Subcutaneous abdominal adipose tissue (tissue), 5 donors: ENCODE measurements around the gene WNT8B.

Source experiments
- H3K27ac ChIP-seq: one replicate; pipeline ENCODE4 v1.7.0; 2013; ENCODE audit warnings: low read depth, mild to moderate bottlenecking, inconsistent platforms, low read length, moderate library complexity
- H3K27me3 ChIP-seq, 5 donors: one replicate each; pipeline ENCODE4 v1.7.0; 2013; ENCODE audit warnings: low read length in 5 of 5, inconsistent platforms in 1 of 5; ENCODE audit not compliant: control insufficient read depth in 5 of 5, insufficient read depth in 4 of 5
- H3K36me3 ChIP-seq, 5 donors: one replicate each; pipeline ENCODE4 v1.7.0; 2013; ENCODE audit warnings: low read length in 5 of 5; ENCODE audit not compliant: control insufficient read depth in 5 of 5, insufficient read depth in 5 of 5
- H3K4me1 ChIP-seq, 5 donors: one replicate each; pipeline ENCODE4 v1.7.0; 2013; ENCODE audit warnings: low read length in 5 of 5, mild to moderate bottlenecking in 3 of 5, moderate library complexity in 1 of 5; ENCODE audit not compliant: control insufficient read depth in 5 of 5, insufficient read depth in 5 of 5
- H3K4me3 ChIP-seq, 5 donors: one replicate each; pipeline ENCODE4 v1.7.0; 2013; ENCODE audit warnings: low read length in 5 of 5, low read depth in 1 of 5
- H3K9ac ChIP-seq, 5 donors: one replicate each; pipeline ENCODE4 v1.7.0; 2013; ENCODE audit warnings: low read length in 5 of 5, mild to moderate bottlenecking in 4 of 5, moderate library complexity in 3 of 5
- H3K9me3 ChIP-seq, 5 donors: one replicate each; pipeline ENCODE4 v1.7.0; 2013; ENCODE audit warnings: low read length in 5 of 5; ENCODE audit not compliant: control insufficient read depth in 5 of 5
- donor health status: healthy.
- donor health status: healthy.
- donor health status: healthy.
- donor health status: healthy.
- donor health status: healthy.

Gene WNT8B

DNA sequence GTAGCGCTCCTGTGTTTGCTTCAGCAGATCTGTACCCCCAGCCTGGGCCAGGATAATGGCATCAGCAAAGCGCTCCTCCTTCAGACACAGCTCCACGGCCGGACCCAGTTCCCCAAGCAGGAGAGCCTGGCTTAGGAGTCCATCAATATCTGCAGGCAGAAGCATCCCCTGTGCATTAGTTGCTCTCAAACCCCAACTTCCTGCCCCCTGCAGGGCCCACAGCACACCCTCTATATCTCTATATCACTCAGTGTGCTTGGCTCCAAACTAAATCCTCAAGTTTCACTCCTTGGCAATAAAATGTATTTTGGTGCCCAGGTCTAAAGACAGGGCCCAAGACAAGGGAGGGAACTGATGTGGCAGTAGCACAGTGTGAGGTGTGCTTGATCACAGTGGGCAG, 35.2 kb downstream of the WNT8B start:
- Histone ChIP-seq H3K27ac (no peak overlapping the region), H3K27me3 (no peaks in the 10 kb centered on the region), H3K36me3 (peaks cover 26 to 97% (median 75%) of the 10 kb centered on the region in 5 donors), H3K4me1 (no peaks in the 10 kb centered on the region), H3K9me3 (no peaks in the 10 kb centered on the region), H3K9ac (no peak overlapping the region), H3K4me3 (no peak overlapping the region)

DNA sequence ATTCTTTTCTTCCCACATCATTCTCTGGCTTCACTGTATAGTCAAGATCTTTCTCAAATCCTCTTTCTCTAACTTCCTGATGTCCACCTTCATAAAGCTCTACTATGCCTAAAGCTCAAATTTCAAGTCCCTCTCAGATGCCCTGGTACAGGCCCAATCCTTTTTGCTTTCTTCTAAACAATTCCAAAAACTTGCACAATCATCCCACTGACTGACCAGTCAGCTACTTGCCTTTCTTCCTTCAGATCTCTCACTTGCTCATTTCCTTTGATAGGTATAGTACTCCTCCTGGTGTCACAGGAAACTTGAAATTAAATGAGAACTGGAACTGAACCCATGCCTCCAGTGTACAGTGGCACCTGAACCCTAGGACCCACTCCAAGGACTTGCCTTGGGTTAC, 38.6 kb downstream of the WNT8B start:
- Histone ChIP-seq H3K27me3 (no peaks in the 10 kb centered on the region), H3K4me1 (no peaks in the 10 kb centered on the region), H3K9me3 (no peaks in the 10 kb centered on the region), H3K36me3 (peaks cover 22 to 86% (median 71%) of the 10 kb centered on the region in 5 donors), H3K4me3 (no peak overlapping the region), H3K9ac (no peak overlapping the region), H3K27ac (no peak overlapping the region)

DNA sequence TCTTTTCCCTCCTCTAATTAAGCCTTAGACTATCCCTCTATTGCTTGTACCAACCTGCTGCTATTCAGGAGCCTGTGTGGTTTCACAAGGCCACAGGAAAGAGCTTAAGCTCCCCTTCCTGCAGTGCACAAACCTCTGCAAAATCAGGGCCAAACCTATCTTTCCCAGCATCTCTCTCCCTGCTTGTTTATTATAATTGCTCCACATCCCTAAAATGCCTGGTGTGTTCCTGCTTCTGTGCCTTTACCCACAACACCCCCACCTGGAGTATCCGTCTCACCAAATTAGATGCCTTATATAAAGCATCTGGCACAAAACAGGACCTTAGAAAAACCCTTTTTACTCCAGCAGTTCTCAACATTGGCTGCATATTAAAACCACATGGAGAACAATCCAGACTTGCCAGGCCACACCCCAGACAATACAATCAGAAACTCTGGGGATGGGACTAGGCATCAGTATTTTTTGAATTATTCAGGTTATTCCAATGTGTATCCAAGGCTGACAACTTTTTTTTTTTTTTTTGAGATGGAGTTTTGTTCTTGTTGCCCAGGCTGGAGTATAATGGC, 40.2 kb downstream of the WNT8B start:
- H3K9ac ChIP-seq, result no peak overlapping the region
- H3K4me1 ChIP-seq, result no peaks in the 10 kb centered on the region
- H3K27me3 ChIP-seq, result no peaks in the 10 kb centered on the region
- no peak overlapping the region for H3K4me3 ChIP-seq
- no peaks in the 10 kb centered on the region for H3K9me3 ChIP-seq
- no peak overlapping the region for H3K27ac ChIP-seq
- peaks cover 22 to 86% (median 71%) of the 10 kb centered on the region in 5 donors for H3K36me3 ChIP-seq

DNA sequence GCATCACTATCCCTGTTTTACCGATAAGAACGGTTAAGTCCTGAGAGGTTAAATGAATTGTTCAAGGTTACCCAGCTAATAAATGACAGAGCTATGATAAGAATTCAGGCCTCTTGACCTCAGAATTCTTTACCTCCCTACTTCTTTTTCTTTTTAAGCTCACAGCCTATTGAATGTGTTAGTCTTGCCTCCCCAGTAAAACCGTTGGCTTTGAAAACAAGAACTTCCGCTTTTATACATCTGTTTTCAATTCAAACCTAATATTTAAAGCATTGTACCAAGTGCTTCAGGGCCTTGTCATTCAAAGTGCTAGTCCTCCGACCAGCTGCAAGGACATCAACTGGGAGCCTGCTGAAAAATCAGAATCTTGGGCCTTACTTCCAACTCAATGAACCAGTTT, 41.3 kb downstream of the WNT8B start:
- peaks cover 24 to 79% (median 63%) of the 10 kb centered on the region in 5 donors for H3K36me3 ChIP-seq

DNA sequence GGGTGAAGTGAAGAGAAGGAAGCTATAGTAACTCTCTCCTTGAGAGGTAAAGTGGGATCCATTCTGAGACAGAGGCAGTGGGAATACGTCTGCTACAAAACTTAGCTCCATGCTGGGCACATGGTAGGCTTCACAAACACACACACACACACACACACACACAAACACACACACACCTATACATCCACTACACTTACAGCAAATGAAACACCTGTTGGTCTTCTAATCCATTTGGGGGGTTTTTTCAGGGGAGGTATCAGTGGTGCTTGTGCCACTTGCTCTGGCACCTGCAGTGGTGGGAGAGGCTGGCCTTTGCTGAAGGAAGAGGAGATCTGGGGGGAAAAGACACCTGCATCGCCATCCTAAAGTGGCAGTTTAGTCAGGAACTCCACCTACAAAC, 42.4 kb downstream of the WNT8B start:
- Histone ChIP-seq H3K27me3 (no peaks in the 10 kb centered on the region), H3K27ac (no peak overlapping the region), H3K9ac (no peak overlapping the region), H3K9me3 (no peaks in the 10 kb centered on the region), H3K4me1 (no peaks in the 10 kb centered on the region), H3K36me3 (peaks cover 22 to 68% (median 59%) of the 10 kb centered on the region in 5 donors), H3K4me3 (no peak overlapping the region)

More for the DNA sequence above, 41.3 kb downstream of the WNT8B start:
- H3K27ac ChIP-seq, result no peak overlapping the region
- H3K4me3 ChIP-seq, result no peak overlapping the region
- no peak overlapping the region for H3K9ac ChIP-seq
- H3K9me3 ChIP-seq, result no peaks in the 10 kb centered on the region
- no peaks in the 10 kb centered on the region for H3K4me1 ChIP-seq
- no peaks in the 10 kb centered on the region for H3K27me3 ChIP-seq

DNA sequence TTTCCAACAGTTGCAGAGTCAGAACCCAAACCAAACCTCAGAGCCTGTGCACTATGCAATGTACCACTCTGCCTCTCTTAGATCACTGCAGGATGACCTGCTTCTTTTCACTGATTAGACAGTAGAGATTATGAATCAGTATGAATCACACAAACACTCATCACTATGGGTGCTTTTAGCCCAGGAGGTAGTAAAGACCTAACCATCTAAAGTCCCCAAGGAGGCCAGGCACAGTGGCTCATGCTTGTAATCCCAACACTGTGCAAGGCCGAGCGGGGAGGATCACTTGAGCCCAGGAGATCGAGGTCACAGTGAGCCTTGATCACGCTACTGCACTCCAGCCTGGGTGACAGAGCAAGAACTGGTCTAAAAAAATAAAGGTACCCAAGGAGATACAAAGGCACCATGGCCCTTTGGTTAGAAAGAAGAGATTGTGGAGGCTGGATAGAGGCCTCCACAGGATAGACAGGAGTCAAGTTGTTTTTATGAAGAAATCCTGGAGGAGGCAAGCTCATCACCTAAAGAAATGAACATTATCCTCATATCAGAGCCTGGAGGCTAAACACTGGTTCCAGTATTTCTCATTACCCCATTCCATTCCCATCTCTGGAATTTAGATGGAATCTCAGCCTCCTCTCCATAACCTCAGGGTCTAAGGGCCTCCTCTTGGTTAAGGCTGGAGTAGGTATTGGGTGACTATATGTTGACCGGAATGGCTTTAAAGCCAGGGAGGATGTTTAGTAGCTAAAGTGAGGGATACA, 44.0 kb downstream of the WNT8B start:
- H3K27ac ChIP-seq, result no peak overlapping the region
- no peaks in the 10 kb centered on the region for H3K27me3 ChIP-seq
- H3K9ac ChIP-seq, result no peak overlapping the region
- no peaks in the 10 kb centered on the region for H3K4me1 ChIP-seq
- peaks cover 16 to 64% (median 53%) of the 10 kb centered on the region in 5 donors for H3K36me3 ChIP-seq
- H3K9me3 ChIP-seq, result no peaks in the 10 kb centered on the region
- H3K4me3 ChIP-seq, result no peak overlapping the region

DNA sequence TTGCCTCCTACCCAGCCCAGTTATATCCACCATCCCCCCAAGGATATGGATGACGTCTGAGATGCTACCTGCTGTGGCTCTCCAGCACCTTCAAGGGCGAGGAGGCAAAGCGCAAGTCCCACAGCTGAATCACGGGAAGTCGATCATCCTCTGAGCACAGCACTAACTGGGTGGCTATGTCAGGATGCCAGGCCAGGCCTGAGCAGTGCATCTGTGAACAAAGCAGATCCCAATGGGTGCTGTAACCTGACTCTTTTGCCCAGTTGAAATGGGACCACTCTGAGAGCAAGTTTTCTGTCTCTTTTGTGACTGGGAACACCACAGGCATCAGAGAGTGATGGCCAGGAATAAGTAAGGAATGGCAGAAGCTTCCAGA, 44.5 kb downstream of the WNT8B start:
- Histone ChIP-seq H3K36me3 (peaks cover 20 to 61% (median 49%) of the 10 kb centered on the region in 5 donors), H3K27ac (no peak overlapping the region), H3K27me3 (no peaks in the 10 kb centered on the region), H3K4me3 (no peak overlapping the region), H3K4me1 (no peaks in the 10 kb centered on the region), H3K9ac (no peak overlapping the region), H3K9me3 (no peaks in the 10 kb centered on the region)

DNA sequence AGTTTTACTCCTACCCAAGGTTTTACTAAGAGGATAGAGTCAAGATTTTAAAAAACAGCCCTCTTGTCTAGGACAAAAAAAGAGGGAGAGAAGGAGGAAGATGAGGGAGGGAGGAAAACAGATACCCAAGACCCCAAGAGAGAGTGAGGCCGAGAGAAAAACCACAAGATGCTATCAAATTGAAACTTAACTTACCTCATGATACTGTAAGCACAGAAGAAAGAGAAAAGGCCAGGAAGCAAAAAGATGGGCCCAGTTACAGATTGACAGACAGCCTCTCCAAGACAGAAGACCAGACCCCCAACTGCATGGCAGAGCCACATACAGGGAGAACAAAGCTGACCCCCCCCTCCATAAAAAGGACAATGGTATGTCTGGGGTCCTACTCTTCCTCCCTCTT, 45.5 kb downstream of the WNT8B start:
- Histone ChIP-seq H3K4me3 (no peak overlapping the region), H3K4me1 (no peaks in the 10 kb centered on the region), H3K9ac (no peak overlapping the region), H3K36me3 (peaks cover 23 to 59% (median 45%) of the 10 kb centered on the region in 5 donors), H3K9me3 (no peaks in the 10 kb centered on the region), H3K27ac (no peak overlapping the region), H3K27me3 (no peaks in the 10 kb centered on the region)

DNA sequence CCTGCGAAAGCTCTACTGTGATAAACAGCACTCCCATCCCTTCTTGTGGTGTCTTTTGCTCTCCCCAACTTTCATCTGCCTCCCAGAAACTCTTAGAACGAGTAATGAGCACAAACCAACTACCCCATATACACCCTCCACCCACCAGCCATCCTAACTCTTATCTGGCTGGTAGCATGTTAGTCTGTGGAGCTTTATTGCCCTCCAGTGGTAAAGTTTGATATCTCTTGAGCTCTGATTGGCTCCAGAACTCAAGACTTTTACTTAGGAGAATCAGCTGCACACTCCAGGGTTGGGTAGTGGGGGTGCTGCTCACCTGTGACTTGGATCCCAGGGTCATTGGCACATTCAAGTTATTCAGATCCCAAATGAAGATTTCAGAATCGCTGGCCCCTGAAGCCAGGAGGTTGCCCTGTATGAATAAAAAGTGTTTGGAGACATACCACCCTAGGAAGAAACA, 45.9 kb downstream of the WNT8B start:
- H3K9ac ChIP-seq, result no peak overlapping the region
- no peak overlapping the region for H3K4me3 ChIP-seq
- no peaks in the 10 kb centered on the region for H3K9me3 ChIP-seq
- peaks cover 23 to 59% (median 45%) of the 10 kb centered on the region in 5 donors for H3K36me3 ChIP-seq
- H3K27ac ChIP-seq, result no peak overlapping the region
- no peaks in the 10 kb centered on the region for H3K4me1 ChIP-seq
- H3K27me3 ChIP-seq, result no peaks in the 10 kb centered on the region

DNA sequence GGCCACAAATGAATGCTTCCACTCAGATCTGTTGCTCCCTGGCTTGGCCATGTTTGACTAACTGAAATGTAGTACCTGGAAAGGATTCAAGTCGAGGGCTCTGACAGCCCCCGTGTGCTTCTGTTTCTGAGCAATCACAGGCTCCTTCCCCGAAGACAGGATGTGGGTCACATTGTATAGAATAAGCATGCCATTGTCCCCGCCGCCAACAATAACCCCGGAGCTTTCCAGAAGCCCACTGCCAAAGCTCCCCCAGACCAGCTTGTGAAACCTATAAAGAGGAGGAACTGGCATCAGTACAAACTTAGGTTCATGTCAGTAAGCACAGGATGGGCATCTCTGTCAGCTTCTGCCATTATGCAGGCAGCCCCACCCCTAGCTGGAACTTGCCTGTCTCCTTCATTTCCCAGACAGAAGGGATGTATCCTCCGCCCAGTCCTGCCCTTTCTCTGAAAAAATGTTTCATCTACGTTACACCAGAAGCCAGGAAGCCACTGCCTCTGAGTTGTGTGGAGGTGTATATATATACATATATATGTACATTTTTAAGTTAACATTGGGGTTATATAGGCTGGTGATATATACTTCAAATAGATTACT, 46.5 kb downstream of the WNT8B start:
- no peaks in the 10 kb centered on the region for H3K27me3 ChIP-seq
- no peak overlapping the region for H3K27ac ChIP-seq
- H3K36me3 ChIP-seq, result peaks cover 23 to 55% (median 41%) of the 10 kb centered on the region in 5 donors
- no peak overlapping the region for H3K9ac ChIP-seq
- H3K4me1 ChIP-seq, result no peaks in the 10 kb centered on the region
- H3K4me3 ChIP-seq, result no peak overlapping the region
- no peaks in the 10 kb centered on the region for H3K9me3 ChIP-seq
